Activated CD4-positive, alpha-beta T cell treated with anti-CD3 and anti-CD28 coated beads, Interleukin-2, amount 50 U/mL, for 4 hours (primary cell): ENCODE measurements around the gene SWT1.

Source experiments
- DNase-seq, 2 experiments: peaks; one replicate each; pipeline ENCODE4 v3.0.0-alpha.2; 2020

SWT1 gene

GRCh38 chr1:185156854-185157598, at the start of gene SWT1, which contains the start of gene TRMT1L:
TSS of gene SWT1 (plus strand) at chr1:185157167. CDS start at chr1:185160842, 3,675 bp downstream.
TSS of gene TRMT1L (minus strand) at chr1:185156953. CDS start at chr1:185156712, 241 bp downstream.
- DNase-seq: peak; percentile 98 to 99

GRCh38 chr1:185108321-185108720, 48.6 kb upstream of the SWT1 start:
- no peak for DNase-seq

GRCh38 chr1:185110145-185110544, 46.8 kb upstream of the SWT1 start:
- no peak for DNase-seq

GRCh38 chr1:185111873-185112272, 45.1 kb upstream of the SWT1 start:
- DNase-seq: no peak

- no peak for DNase-seq
These were observed 44.6 kb upstream of the SWT1 start for GRCh38 chr1:185112356-185112755.

GRCh38 chr1:185129708-185130107, 27.3 kb upstream of the SWT1 start:
- no peak for DNase-seq

GRCh38 chr1:185132534-185132933, 24.4 kb upstream of the SWT1 start:
- DNase-seq: no peak

GRCh38 chr1:185137896-185138545, 18.9 kb upstream of the SWT1 start:
- DNase-seq: no peak

GRCh38 chr1:185139246-185139645, 17.7 kb upstream of the SWT1 start:
- DNase-seq: no peak

GRCh38 chr1:185144233-185144632, 12.7 kb upstream of the SWT1 start:
- no peak for DNase-seq

GRCh38 chr1:185151215-185151614, 5.8 kb upstream of the SWT1 start:
- DNase-seq: no peak

- DNase-seq: no peak
These were observed 4.7 kb upstream of the SWT1 start for GRCh38 chr1:185152187-185152767.

- DNase-seq: no peak
These were observed 2.0 kb upstream of the SWT1 start for GRCh38 chr1:185154912-185155513.

- DNase-seq: no peak
These were observed 1.2 kb upstream of the SWT1 start for GRCh38 chr1:185155600-185156287.

- DNase-seq: no peak
These were observed 596 bp upstream of the SWT1 start for GRCh38 chr1:185156288-185156853.

GRCh38 chr1:185157599-185158412, 839 bp downstream of the SWT1 start:
- DNase-seq: no peak

GRCh38 chr1:185158800-185159199, 1.8 kb downstream of the SWT1 start:
- no peak for DNase-seq

GRCh38 chr1:185159966-185160365, 3.0 kb downstream of the SWT1 start:
- no peak for DNase-seq

- no peak for DNase-seq
These were observed 5.5 kb downstream of the SWT1 start for GRCh38 chr1:185162491-185162890.

GRCh38 chr1:185166106-185166505, 9.1 kb downstream of the SWT1 start:
- DNase-seq: no peak

- no peak for DNase-seq
These were observed 13.4 kb downstream of the SWT1 start for GRCh38 chr1:185170291-185170848.
